Measurements from ENCODE around the gene CIB2. TPM values are rescaled to one million over a fixed set of nuclear protein-coding genes. Genes with fewer than 3 reads are reported as not detected.

The CIB2 gene
- total RNA-seq: 1 to 10 TPM; 1.4 to 5.6 (median 3.1) TPM

GRCh38 chr15:78131295-78132061, at the start of gene CIB2:
Gene CIB2, minus strand, starts transcription at chr15:78131445. Its CDS starts 230 bp downstream, at chr15:78131215.
- DNase-seq (ENCODE audit: low spot score) (peak; percentile 31), ATAC-seq (ENCODE audit: low FRiP score) (peak; percentile 92)
- TF ChIP-seq CTCF (IDR thresholded peaks at IDR 0.05): peak in 2 of 3 donors; percentile 13 to 52

- ATAC-seq (ENCODE audit: low FRiP score) (no peak), DNase-seq (ENCODE audit: low spot score) (no peak)
- no peak for TF ChIP-seq CTCF (IDR thresholded peaks at IDR 0.05)
Observed at GRCh38 chr15:78179906-78180305, 48.7 kb upstream of the CIB2 start.

- no peak for DNase-seq (ENCODE audit: low spot score)
- ATAC-seq (ENCODE audit: low FRiP score): no peak
- TF ChIP-seq CTCF (IDR thresholded peaks at IDR 0.05): no peak
Observed at GRCh38 chr15:78179286-78179840, 48.1 kb upstream of the CIB2 start.

- DNase-seq (ENCODE audit: low spot score) (no peak), ATAC-seq (ENCODE audit: low FRiP score) (no peak)
- no peak for TF ChIP-seq CTCF (IDR thresholded peaks at IDR 0.05)
Observed at GRCh38 chr15:78178064-78178463, 46.8 kb upstream of the CIB2 start.

- no peak for ATAC-seq (ENCODE audit: low FRiP score)
- DNase-seq (ENCODE audit: low spot score): no peak
- TF ChIP-seq CTCF (IDR thresholded peaks at IDR 0.05): no peak
Observed at GRCh38 chr15:78177447-78177873, 46.2 kb upstream of the CIB2 start.

GRCh38 chr15:78175330-78175729, 44.1 kb upstream of the CIB2 start:
- ATAC-seq (ENCODE audit: low FRiP score) (no peak), DNase-seq (ENCODE audit: low spot score) (no peak)
- TF ChIP-seq CTCF (IDR thresholded peaks at IDR 0.05): no peak

GRCh38 chr15:78174401-78174800, 43.2 kb upstream of the CIB2 start:
- ATAC-seq (ENCODE audit: low FRiP score) (no peak), DNase-seq (ENCODE audit: low spot score) (no peak)
- TF ChIP-seq CTCF (IDR thresholded peaks at IDR 0.05): no peak
